GM18907 (cell line): ENCODE results near the gene XPR1.

Experiments
- ATAC-seq: cut with Tn5 transposase; IDR thresholded peaks from one replicate; pipeline ENCODE4 v1.9.1; 2021; ENCODE audit warnings: mild to moderate bottlenecking, moderate library complexity; ENCODE audit not compliant: unreplicated experiment

XPR1 gene

DNA sequence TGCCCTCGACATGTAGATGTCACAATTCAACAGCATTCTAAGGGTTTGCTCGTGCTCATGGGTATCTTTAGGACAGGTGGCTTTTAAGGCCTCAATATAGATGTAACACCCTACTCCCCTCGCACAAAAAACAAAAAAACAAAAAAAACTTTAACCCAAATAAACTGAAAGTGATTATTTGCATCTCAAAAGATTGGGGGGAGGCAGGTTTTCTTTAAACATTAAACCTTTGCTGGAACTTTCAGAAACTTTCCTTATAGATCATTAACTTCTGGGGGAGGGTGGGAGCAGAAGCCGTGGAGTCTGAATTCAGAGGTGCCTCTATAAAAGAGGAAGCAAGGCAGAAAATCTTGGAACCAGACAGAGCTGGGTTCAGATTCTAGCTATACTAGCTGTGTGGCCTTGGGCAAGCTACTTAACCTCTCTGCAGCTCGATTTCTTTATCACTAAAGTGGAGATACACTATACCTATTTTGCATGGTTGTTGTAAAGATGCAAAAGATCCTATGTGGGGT, 277.7 kb downstream of the XPR1 start:
- peak; percentile 53 for ATAC-seq

DNA sequence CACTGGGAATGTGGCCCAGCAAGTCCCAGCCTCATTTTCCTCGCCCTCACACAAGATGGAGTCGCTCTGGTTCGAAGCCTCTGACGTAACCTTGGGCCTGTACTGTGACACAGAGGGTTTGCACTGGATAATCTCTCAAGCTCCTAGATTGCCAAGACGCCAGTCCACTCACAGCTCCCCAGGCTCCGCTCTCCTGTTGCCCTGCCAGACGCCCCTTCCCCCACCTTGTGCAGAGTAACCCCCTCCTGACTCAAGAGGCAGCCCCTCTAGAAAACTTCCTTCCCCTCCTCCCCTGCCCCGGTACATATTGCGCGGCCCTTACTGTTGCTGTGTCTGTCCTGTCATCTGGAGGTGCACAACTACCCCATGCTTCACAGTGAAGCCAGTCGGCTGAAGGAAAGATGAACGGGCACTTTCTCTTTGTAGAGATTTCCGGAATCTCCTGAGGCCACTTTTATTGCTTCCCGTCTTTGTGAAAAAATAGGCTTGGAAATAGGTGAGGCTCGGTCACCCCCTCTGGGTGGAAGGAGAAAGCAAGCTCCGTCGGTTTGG, 279.9 kb downstream of the XPR1 start:
- no peak for ATAC-seq

DNA sequence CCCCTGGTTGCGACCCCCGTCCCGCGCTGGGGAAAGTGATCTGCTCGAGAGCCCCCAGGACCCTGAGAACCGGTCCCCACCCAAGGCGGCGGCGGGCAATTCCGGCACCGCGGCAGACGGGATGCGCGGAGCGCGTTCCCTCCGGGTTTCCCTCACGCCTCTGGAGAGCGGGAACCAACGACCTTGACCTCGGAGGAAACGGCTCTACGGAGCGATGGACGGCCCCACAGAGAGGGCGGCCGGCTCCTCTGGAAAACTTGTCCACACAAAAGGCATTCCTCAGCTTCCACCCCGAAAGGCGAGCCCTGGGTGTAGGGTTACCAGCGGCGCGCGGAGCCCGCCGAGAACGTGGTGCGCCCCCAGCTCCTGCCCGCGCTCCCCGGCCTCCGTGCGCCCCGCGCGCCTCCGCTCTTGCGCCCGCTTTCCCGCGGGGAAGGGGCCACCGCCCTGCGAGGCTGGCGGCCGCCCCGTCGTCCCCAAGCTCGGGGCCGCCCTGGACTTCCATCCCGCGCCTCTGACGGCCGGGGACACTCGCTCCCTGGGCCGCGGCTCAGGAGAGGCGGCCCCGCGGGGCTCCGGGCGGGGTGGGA, 280.5 kb downstream of the XPR1 start:
- ATAC-seq: peak; percentile 10

DNA sequence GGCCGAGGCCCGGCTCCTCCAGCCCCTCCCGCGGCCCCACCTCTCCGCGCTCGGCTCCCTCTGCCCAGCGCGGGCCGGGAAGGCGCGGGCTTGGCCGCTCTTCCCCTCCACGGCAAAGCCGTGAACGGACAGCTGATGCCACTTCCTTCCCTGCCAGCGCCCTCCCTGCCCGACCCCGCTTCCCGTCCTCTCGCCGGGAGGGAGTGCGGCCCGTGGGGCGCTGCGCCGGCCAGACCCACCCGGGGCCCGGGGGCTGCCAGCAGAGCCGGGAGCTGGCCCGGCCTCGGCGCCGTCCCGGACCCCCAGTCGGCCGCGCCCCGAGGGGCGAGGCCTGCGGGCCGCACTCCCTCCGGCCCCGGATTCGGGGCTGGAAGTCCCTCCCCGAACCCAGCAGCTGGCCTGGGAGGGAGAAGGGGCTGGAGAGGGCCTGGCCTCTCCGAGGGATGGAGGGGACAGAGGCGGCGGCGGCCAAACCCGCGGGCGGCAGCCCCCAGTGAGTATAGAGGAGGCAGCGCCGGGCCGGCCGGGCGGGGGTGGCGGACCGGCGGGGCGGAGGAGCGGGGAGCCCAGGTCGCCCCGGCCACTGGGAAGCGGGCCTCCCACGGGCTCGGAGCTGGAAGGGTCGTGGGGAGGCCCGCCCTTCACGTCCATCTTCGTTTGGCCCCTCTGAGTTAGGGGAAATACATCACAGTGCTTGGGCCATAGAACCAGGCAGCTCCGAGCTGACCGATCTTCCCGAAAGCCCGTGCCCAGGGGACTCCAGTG, 281.2 kb downstream of the XPR1 start, which contains the start of gene KIAA1614:
TSS of gene KIAA1614 (plus strand) at position 97 of the 765 bp plus-strand sequence. CDS start at position 444, 347 bp downstream.
- ATAC-seq: peak; percentile 27

DNA sequence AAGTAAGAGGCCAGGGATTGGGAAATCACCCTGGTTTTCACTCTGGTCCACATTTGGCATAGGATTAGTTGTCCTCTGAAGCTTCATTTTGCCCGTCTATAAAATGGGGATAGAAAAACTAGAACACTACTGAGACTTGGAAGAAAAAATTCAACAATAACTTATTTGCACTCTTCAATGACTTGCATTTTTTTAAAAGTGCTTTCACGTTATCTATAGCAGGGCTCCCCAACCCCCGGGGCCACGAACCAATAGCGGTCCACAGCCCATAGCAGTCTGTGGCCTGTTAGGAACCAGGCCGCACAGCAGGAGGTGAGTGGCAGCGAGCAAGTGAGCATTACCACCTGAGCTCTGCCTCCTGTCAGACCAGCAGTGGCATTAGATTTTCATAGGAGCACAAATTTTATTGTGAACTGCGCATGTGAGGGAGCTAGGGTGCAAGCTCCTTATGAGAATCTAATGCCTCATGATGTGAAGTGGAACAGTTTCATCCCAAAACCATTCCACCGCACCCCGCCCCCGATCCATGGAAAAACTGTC, 283.7 kb downstream of the XPR1 start:
- ATAC-seq: no peak

DNA sequence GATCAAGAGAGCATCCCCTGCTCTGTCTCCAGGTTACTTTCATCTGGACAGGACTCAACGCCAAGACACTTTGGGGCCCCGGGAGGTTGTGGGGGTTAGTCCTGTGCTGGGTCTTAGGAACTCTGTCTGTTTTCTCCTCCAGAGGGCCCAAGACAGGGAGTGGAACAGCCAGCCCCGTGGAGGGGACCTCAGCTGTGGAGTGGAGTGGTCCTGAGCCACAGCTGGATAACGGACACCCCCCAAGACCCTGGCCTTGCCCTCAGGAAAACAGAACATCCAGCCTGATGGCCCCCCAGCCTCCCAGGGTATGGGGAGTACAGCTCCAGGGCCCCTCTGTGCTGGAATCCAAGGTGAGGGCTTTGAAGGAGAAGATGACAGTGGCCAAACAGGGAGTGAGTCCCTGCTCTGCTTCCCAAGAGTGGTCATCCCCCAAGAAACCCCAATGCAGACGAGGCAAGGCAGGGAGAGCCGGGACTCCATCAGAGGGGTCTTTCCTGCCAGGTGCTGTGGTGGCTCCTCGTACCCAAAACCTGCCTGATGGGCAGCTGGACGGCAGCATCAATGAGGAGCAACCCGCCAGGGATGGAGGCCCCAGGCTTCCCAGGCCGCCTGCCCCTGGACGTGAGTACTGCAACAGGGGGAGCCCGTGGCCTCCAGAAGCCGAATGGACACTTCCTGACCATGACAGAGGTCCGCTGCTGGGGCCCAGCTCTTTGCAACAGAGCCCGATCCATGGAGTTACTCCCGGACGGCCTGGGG, 284.4 kb downstream of the XPR1 start:
- ATAC-seq: no peak

DNA sequence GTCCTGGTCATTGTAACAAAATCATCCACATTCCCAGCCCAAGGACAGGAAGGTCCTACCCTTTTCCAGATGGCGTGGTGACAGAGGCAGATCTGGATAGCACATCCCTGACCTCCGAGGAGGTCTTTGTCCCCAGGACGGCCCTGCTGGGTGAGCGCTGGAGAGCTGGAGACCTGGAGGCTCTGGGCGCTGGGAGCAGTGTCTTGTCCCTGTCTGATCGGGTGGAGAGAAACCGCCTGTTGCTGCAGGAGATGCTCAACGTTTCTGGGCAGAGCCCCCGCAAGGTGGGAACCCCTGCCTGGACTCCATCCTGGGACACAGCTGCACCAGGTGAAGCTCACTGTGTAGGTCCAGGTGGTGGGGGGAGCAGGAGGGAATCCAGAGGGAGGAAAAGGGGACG, 284.9 kb downstream of the XPR1 start:
- ATAC-seq: no peak

DNA sequence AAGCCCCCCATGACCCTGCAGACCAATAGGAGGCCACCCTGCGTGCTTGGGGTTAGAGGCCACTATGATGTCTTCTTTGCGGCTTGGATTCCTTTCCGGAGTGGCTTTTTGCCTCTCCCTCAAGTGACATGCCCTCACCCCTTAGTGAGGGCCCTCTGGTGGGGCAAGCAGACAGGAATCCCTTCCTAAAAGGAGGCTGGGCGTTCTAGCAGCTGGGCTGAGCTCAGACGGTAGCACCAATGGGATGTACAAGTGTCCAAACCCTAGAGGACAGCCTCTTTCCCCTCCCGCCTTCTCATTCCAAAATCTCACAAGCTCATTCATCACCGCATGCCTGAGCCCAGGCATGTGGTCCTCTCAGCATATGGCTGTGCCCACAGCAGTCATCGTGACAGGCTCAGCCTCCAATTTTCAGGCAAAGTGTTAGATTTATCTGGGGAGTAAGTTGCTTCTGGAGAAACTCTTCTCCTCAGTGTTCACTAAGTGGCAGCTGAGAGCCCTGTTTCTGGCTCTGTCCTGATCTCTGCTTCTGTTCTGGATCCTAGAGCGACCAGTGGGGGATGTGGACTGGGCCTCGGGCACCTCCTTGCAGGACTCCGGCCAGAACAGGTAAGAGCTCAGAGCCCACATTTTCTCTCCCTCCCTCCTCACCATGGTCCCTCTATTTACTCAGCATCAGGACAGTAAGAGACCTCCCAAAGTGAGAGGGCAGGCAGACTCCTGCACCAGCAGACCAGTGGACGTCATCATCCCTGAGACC, 285.7 kb downstream of the XPR1 start:
- no peak for ATAC-seq

DNA sequence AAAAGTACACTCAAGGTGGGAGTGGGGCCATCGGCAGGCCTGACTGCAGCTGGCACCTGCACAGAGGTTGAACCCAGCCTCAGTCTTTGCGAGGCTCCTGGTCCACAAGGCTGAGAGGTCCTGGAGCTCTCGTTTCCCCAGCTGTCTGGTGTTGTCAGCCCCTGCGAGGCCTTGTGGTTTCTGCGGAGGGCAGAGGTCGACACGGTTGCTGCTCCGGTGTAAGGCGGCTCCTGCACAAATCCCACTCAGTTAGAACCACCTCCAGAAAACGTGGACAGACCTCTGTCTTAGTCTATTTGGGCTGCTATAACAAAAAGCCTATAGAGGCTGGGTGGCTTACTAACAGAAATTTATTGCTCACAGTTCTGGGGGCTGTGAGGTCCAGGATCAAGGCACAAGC, 286.7 kb downstream of the XPR1 start:
- ATAC-seq: no peak

DNA sequence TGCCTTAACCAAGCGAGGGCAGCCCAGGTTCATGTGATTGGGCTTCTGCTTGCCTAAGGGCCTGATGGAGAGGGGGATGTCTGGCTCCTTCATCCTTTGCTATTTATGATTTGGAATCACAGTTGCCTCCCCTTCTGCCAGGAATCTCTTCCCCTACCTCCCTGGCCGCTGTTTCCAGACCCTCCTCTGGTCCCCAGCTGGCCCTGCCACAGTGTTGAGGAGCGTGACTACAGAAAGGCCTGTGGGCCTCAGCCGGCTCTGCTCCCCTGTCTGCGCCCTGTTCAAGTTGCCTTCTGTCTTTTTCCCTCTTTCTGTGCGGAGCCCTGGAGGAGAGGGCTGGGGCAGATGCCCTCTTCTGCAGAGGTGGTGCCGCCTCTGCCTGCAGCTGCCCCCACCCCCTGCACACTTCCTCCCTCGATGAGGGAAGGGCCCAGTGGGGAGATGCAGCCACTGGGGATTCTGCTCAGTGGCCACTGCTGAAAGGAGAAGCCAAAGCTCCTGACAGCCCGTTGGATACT, 287.4 kb downstream of the XPR1 start:
- ATAC-seq: no peak

DNA sequence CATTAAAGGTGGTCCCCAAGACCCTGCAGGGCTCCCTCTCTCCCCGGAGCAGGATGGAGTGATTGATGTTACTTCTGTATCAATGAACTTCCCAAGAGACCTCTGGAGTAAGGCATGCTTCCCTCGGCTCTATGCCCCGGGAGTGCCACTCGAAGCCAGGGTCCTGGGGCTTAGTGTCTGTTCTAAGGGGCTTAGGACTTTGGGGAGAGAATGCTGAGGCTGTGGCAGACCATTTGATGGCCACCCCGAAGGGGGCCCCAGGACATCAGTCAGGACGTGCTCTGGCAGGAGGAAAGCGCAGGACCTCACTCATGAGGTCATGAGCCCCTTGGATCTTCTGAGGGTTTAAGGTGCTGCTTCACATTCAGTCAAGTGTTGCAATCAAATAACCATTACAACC, 288.4 kb downstream of the XPR1 start:
- no peak for ATAC-seq

DNA sequence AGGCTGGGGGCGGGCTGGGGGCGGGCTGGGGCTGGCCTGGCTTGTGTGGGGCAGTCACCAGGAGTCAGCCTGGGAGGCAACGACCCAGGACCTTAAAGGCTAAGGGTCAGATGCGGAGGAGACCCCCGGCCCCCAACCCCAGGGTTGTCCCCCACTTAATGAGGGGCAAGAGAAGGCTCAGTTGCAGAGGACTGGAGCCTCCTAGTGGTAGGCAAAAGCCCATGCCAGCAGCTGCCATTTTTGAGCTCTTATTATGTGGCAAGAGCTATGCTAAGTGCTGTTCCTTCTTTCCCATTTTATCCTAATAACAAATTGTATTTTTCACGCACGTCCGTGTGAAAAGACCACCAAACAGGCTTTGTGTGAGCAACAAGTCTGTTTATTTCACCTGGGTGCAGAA, 288.9 kb downstream of the XPR1 start:
- no peak for ATAC-seq

DNA sequence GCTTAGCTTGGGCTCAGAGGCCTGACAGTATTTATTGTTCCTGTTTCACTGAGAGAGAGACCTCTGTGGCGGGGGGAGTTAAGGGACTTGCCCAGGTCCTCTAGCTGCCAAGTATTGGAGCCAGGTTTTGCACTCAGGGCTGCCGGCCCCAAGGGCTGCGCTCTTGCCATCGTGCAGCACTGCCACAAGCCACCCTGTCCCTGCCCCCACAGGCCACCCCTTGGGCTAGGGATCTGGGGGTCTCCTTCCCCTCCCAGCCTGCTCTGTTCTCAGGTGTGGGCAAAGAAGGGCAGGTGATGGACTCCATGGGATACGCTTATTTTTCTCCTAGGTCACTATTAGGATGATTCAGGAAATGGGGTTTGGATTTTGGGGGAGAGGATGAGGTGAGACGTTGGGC, 289.6 kb downstream of the XPR1 start:
- ATAC-seq: no peak

DNA sequence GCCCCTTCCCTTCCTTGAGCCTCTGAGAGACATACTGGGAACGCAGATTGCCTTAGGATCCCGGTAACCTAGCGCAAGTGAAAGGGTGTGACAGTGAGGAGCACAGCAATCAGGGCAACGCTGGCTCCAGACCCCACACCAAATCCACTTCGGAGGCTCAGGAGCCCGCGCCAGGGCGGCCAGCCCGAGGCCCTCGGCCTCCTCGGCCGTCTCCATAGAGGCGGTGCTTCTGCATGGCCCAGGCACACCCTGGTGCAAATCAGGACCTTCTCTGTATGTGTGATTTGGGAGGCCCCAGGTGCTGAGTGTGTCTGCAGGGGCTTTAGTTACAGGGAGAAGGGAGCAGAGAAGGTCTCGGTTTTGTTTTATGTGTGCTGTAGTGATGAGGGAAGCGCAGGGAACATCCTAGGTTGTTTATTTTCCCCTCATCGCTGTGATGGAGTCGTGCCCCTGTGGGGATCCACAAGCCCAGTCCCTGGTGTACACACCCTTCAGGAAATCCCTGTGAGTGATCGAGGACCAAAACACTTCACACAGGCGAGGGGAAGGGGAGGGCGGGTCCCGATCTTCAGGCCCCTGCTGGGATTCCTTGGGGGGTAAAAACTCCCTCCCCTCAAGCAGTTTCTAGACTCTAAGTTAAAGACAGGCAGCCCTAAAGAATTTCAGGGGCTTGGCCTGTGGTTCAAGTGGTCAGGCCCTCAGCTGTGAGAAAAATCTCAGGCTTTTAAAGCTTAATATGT, 290.2 kb downstream of the XPR1 start:
- ATAC-seq: no peak

DNA sequence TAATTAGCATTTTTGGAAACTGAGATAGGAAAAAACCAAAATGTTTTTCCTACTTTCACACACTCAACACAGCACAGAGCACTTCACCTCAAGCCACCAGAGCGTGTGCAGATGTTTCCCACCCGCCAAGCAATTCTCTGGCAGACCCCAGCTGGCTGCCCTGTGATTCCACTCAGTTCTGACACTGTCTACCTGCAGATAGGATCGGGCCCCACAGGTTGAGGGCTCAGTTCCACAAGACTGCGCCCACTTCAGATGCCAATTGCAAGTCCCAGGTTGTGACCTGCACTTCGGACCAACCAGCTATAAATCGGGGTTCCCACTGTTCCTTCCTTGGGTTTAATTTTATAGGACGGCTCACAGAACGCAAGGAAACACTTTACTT, 290.8 kb downstream of the XPR1 start:
- no peak for ATAC-seq

DNA sequence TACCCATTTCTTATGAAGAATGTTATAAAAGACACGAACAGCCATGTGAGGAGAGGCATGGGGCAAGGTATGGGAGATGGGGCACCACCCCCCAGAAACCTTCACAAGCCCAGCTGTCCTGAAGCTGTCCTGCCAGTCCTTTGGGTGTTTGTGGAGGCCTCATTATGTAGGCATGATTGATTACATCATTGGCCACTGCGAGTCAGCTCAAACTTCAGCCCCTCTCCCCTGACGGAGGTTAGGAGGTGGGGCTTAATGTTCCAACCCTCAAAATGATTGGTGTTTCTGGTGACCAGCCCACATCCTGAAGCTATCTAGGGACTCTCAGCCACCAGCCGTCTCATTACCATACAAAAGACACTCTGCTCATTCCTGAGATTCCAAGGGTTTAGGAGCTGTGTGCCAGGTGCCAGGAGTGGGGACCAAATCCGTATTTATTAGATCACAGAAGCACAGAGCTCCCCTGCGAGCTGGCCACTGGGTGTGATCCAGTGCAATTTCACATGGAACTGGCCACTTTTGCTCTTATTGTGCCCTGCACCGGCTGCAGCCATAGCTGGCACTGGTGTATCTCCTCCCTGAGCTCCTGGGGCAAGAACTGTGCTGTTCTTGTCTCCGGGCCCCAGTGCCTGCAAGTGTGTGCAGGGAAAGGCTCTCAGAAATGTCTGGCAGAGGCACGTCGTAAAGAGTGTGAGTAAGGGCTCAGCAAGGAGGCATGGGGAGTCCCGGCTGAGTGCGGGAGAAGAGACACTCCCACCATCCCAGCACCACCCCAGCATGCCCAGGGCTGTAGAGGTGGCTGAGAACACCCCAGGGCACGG, 291.4 kb downstream of the XPR1 start:
- ATAC-seq: peak; percentile 36

DNA sequence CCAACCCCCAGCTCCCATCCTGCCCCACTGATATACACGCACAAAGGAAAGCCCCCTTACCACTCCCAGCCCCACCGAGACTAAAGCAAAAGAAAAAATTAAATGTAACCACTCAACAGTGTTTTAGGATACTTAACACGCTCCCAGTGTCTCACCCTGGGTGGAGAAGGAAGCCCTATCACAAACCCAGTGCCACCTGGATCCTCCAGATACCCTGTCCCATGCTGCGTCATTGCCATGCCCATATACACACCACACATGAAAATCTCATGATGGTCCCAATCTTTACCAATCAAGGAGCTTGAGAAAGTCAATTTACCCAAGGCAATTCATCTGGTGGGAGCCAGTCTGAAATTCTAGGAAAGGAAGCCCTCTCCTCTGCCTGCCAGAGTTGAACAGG, 292.1 kb downstream of the XPR1 start:
- ATAC-seq: no peak

DNA sequence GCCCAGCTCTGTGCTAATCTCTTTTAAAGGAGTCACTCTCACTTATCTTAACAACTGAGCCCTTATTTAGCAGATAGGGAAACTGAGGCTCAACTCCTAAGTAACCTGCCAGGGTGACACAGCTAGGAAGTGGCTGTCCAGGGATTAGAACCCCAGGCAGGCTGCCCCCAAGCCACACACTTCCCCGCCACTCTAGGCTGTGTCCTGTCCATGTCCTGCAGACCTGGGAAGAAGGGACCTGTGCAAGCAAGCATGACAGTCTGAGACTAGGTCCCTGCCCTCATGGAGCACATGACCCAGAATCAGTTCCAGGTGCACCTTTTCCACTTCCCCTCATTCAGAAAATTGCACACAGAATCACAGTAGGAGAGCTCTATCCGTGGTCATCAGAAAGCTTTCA, 293.1 kb downstream of the XPR1 start:
- ATAC-seq: no peak
